ENCODE data around the gene AGK. TPM values are rescaled to one million over a fixed set of nuclear protein-coding genes. Genes with fewer than 3 reads are reported as not detected.

AGK gene
- total and polyA plus RNA-seq, 8 donors = 2.9 to 42.8 (median 12.7) TPM

DNA sequence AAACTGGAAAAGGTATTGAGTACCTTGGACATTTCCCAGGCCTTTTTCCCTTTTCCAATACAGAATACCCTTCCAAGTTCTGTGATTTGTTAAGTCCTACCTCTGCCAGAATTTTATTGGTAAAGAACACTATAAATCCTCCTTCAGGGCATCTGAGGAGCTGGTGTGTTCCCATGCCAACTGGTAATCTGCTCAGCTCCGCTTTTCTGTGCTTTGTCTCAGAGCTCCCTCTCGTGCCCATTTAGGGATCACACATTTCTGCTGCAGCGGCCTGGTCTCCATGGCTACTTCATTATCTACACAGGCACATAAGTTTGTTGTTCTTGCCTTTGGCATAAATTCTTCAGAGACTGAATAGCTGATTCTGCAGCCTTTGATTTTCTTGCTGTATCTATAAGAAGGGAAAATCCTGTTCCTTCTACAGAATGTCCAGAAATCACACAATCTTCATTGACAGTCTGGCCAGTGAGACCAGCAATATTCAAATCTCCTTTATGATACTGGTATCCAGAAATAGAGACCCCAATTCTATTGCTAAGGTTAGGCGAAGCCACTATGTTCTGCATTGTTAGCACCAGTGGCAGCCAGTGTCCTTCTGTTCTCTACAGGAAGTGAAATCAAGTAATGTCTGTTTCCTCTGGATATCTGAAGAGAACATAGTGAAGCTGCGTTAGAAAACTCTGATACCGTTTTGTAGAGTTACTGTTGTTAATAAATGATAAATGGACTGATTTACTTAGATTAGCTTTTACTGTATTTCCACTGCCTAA lies 98.8 kb downstream of the AGK start:
- WGBS, 5 donors = 23 to 36% (median 32%) methylated on average over 6 of the region's 6 CpGs
- Histone ChIP-seq H3K4me1 (peaks cover 5 to 27% (median 15%) of the 10 kb centered on the region in 4 donors), H3K9me3 (no peaks in the 10 kb centered on the region), H3K36me3 (peaks cover 11 to 20% (median 17%) of the 10 kb centered on the region in 4 donors), H3K27me3 (no peaks in the 10 kb centered on the region), H3K4me3 (no peak overlapping the region), H3K27ac (peak overlapping the region in 2 of 5 donors; percentile 11 to 35)
- peak in 1 of 3 donors; percentile 49 for TF ChIP-seq POLR2AphosphoS5 (IDR thresholded peaks at IDR 0.05)
- no peak for TF ChIP-seq POLR2A (IDR thresholded peaks at IDR 0.05)
- TF ChIP-seq, protein P1, sequence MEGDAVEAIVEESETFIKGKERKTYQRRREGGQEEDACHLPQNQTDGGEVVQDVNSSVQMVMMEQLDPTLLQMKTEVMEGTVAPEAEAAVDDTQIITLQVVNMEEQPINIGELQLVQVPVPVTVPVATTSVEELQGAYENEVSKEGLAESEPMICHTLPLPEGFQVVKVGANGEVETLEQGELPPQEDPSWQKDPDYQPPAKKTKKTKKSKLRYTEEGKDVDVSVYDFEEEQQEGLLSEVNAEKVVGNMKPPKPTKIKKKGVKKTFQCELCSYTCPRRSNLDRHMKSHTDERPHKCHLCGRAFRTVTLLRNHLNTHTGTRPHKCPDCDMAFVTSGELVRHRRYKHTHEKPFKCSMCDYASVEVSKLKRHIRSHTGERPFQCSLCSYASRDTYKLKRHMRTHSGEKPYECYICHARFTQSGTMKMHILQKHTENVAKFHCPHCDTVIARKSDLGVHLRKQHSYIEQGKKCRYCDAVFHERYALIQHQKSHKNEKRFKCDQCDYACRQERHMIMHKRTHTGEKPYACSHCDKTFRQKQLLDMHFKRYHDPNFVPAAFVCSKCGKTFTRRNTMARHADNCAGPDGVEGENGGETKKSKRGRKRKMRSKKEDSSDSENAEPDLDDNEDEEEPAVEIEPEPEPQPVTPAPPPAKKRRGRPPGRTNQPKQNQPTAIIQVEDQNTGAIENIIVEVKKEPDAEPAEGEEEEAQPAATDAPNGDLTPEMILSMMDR (IDR thresholded peaks at IDR 0.05) = peak in 5 of 7 experiments; percentile 33 to 70 (median 48)
- intact Hi-C loops (cut with DNase I; ENCODE audit: low total_unique reads) = no loop called here
- peak; percentile 70 to 94 for DNase-seq

DNA sequence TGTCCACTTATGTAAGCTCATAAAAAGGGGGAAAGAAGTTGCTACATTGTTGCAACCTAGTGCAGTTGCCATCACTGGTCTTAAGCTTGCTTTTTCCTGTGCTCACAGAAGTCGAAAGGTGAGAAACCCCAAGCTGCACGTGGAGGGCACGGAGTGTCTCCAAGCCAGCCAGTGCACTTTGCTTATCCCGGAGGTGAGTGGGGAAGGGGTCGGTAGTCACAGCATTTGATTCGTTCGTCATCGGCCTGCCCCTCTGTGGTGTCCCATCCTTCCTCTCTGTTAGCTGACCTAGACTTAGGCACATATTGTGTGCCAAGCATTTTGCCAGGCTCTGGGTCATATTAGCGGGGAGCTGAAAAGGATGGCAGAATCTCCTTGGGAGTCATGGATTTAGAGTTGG lies 100.2 kb downstream of the AGK start:
- no peaks in the 10 kb centered on the region for H3K9me3 ChIP-seq
- 87 to 93% (median 90%) methylated on average over 9 of the region's 9 CpGs for WGBS, 5 donors
- H3K27ac ChIP-seq = no peak overlapping the region
- no peak overlapping the region for H3K4me3 ChIP-seq
- intact Hi-C loops (cut with DNase I; ENCODE audit: low total_unique reads) = no loop called here
- no peaks in the 10 kb centered on the region for H3K27me3 ChIP-seq
- peaks cover 11 to 29% (median 25%) of the 10 kb centered on the region in 4 donors for H3K36me3 ChIP-seq
- TF ChIP-seq, protein P1 (IDR thresholded peaks at IDR 0.05) = no peak
- no peak for TF ChIP-seq POLR2A (IDR thresholded peaks at IDR 0.05)
- TF ChIP-seq POLR2AphosphoS5 (IDR thresholded peaks at IDR 0.05) = no peak
- no peak for TF ChIP-seq EP300 (IDR thresholded peaks at IDR 0.05)
- H3K4me1 ChIP-seq = peaks cover 5 to 27% (median 15%) of the 10 kb centered on the region in 4 donors
- no peak for DNase-seq

DNA sequence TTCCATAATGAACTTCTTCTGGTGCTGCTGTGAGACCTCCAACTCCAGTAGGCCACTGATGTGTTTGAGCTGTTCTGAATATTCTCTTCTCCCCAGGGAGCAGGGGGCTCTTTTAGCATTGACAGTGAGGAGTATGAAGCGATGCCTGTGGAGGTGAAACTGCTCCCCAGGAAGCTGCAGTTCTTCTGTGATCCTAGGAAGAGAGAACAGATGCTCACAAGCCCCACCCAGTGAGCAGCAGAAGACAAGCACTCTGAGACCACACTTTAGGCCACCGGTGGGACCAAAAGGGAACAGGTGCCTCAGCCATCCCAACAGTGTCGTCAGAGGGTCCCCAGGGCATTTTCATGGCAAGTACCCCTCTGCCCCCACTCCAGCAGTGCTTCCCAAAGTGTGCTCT lies 101.5 kb downstream of the AGK start:
- DNase-seq = no peak
- H3K4me1 ChIP-seq = peaks cover 5 to 27% (median 15%) of the 10 kb centered on the region in 4 donors
- no peak overlapping the region for H3K27ac ChIP-seq
- H3K9me3 ChIP-seq = no peaks in the 10 kb centered on the region
- no peak overlapping the region for H3K4me3 ChIP-seq
- WGBS, 5 donors = 68 to 79% (median 75%) methylated on average over 3 of the region's 3 CpGs
- TF ChIP-seq EP300 (IDR thresholded peaks at IDR 0.05) (no peak), POLR2AphosphoS5 (IDR thresholded peaks at IDR 0.05) (no peak), POLR2A (IDR thresholded peaks at IDR 0.05) (no peak)
- TF ChIP-seq, protein P1 (IDR thresholded peaks at IDR 0.05) = no peak
- H3K27me3 ChIP-seq = no peaks in the 10 kb centered on the region
- peaks cover 11 to 36% (median 30%) of the 10 kb centered on the region in 4 donors for H3K36me3 ChIP-seq
- intact Hi-C loops (cut with DNase I; ENCODE audit: low total_unique reads) = no loop called here

DNA sequence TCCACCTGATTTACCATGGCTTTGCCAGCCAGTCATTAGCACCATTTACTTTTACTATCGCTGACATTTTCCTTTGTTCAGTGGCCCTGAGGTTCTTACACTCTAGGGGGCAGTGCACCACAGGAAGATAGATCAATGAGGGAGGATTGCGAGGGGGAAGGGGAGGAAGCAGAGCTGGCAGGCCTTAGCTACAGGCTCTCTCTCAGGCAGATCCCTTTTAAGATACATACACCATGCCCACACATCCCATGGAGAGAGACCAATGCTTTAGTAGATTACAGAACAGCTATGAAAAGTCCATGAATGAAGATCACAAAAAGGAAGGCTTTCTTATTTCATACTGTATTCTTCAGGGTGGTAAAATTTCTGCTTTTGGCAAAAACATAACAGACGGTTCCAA lies 103.3 kb downstream of the AGK start:
- 28 to 40% (median 33%) methylated on average over 3 of the region's 3 CpGs for WGBS, 5 donors
- peak; percentile 70 to 90 for DNase-seq
- H3K4me1 ChIP-seq = peaks cover 5 to 22% (median 8%) of the 10 kb centered on the region in 4 donors
- H3K27ac ChIP-seq = peak overlapping the region in 3 of 5 donors; percentile 24 to 36 (median 27)
- no peak for TF ChIP-seq EP300 (IDR thresholded peaks at IDR 0.05)
- TF ChIP-seq, protein P1 (IDR thresholded peaks at IDR 0.05) = peak in 5 of 7 experiments; percentile 53 to 85 (median 69)
- peak in 1 of 3 donors; percentile 80 for TF ChIP-seq POLR2AphosphoS5 (IDR thresholded peaks at IDR 0.05)
- TF ChIP-seq POLR2A (IDR thresholded peaks at IDR 0.05) = no peak
- H3K4me3 ChIP-seq = no peak overlapping the region
- H3K9me3 ChIP-seq = no peaks in the 10 kb centered on the region
- H3K27me3 ChIP-seq = no peaks in the 10 kb centered on the region
- intact Hi-C loops (cut with DNase I; ENCODE audit: low total_unique reads) = no loop called here
- peaks cover 11 to 53% (median 44%) of the 10 kb centered on the region in 4 donors for H3K36me3 ChIP-seq

Data from stomach (tissue), 9 donors.